HG02852 (cell line): ENCODE measurements around the gene FARP2.
"Not testable (repeated sequence)": the region's sequence is repeated elsewhere in the genome, so short reads cannot be mapped to it uniquely, and the experiment has no call there.

Experiments
- ATAC-seq: cut with Tn5 transposase; IDR thresholded peaks from one replicate; pipeline ENCODE4 v1.9.1; 2021; ENCODE audit warnings: mild to moderate bottlenecking, moderate library complexity; ENCODE audit not compliant: unreplicated experiment

The FARP2 gene

DNA sequence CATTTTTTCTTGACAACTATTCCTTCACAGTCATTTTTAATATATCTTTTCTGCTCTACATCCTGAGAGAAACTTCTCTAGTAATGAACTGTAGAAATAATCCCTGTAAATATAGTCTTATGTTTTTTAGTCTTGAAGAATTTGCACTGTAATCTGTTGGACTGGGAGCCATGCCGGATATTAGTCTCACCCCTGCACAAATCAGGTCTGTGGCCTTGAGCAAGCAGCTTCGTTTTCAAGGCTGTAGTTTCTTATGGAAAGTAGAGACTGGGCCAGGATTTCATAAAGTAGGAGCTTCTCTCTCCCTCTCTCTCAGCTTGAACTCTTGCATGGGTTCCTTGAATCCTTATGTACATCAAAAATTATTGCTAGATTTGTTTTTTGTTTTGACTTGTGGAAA, 8.7 kb downstream of the FARP2 start:
- ATAC-seq: no peak

DNA sequence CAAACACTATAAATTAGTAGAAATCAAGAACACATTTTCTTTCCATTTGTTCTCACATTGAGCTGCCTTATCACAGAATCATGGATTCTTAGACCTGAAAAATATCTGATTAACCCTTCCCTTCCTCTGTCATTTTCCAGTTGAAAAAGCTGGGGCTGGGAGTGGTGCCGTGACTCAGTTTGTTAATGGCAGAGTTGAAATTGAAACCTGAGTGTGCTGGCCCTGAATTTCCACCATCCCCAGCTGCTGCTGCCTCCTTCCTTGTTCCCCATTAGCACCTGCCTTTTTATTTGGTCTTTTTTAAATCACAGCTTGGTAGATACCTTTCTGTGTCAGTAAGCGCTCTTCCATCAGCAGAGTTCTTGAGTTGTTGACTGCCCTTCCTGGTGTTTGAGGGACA, 10.6 kb downstream of the FARP2 start:
- ATAC-seq: no peak

DNA sequence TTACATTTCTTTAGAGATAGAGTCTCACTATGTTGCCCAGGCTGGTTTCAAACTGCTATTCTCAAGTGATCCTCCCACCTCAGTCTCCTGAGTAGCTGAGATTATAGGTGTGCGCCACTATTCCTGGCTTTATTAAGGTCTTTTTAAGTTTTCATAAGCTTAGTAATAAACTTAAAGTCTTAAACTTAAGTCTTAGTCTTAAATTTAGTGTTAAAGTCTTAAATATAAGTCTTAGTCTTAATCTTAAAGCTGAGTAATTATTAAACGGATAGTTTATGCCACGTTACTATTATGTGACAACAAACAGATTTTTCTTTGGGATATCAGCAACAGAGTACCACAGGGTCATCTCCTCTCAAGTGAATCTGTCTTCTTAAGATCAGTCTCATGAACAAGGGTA, 12.6 kb downstream of the FARP2 start:
- no peak for ATAC-seq

DNA sequence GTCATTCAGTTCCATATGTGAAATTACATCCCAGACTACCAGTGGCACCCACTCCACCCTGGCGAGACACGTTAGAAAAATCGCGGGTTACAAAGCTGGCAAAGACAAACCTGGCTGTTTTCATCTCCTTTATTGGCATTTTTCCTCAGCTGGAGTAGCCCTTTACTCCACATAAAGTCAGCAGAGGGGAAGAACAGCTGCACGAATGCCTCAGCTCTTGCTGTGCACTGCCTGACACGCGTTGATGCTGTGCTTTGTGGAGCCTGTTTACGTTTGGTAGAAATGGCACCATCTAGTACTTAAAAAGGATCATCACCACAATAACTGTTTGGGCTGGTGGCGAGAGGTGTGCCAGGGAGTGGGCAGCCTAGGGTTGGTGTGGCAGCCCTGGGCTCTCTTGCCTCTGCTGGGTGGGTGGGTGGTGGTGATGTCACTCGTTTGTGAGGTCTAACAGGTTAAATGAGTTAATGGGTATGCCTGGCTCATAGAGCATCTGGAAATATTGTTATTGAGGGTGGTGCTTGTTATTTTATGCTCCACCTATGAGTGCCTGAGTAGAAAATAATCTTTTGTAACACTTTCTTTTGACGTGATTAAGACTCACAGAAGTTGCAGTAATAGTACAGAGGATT, 16.4 kb downstream of the FARP2 start:
- ATAC-seq: no peak

DNA sequence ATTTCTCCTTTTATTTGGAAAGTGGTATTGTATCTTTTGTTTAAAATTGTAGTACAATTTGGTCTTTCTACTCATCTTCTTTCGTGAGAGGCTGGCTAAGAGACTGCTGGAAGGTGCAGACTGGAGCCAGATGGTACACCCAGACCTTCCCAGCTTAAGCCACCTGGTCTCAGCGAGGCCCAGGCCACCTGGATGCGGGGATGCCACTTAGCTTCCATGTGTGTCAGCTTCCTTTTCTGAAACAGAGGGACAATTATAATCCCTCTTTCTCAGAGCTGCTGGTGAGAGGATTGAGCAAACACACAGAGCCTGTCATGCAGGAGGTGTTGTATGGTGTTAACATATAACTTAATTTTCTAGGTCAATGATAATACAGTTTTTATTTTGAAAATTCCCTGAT, 17.4 kb downstream of the FARP2 start:
- ATAC-seq: no peak

DNA sequence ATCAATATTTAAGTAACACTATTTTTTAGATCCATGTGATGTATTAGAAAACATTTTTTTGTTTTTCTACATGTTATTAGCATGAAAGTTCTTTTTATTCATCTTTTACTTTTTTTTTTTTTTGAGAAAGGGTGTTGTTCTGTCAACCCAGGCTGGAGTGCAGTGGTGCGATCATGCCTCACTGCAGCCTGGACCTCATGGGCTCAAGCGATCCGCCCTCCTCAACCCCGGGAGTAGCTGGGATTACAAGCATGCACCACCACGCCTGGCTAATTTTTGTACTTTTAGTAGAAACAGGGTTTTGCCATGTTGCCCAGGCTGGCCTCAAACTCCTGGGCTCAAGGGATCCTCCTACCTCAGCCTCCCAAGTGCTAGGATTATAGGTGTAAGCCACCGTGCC, 17.8 kb downstream of the FARP2 start:
- not testable (repeated sequence) for ATAC-seq

DNA sequence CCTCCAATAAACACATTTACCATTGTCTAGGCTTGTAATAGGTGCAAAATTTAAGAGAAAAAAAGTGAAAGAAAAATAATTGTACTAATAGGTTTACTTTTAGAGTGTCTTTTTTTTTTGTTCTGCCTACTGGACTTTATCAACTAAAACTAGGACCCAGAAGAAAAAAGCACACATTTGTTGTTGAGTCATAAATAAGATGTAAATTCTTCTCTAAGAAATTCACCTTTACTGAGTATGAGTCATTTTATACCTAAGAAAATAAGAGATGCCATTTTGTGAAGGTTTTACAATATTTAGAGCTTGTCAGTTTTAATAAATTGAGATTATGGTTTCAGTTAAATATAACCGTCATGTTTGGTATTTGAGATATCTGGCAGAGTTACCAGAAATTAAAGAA, 19.2 kb downstream of the FARP2 start:
- ATAC-seq: no peak

DNA sequence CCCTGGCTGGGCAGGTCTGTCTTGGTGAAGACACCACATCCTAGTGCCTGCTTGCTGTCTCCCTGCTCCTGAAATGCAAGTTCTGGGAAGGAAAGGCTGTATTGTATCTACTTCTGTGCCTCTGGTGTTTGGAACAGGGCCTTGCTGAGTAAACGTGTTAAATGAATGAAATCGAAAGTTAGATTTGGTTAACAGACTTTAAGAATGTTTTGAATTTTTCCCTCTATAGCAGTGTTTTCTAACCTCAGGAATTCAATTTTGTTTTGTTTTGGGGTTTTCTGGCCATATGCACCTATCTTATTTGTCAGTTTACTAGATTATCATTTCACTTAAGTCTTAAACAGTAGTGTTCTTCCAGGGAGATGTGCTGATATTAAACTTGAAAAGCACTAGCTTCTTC, 20.7 kb downstream of the FARP2 start:
- ATAC-seq: no peak

DNA sequence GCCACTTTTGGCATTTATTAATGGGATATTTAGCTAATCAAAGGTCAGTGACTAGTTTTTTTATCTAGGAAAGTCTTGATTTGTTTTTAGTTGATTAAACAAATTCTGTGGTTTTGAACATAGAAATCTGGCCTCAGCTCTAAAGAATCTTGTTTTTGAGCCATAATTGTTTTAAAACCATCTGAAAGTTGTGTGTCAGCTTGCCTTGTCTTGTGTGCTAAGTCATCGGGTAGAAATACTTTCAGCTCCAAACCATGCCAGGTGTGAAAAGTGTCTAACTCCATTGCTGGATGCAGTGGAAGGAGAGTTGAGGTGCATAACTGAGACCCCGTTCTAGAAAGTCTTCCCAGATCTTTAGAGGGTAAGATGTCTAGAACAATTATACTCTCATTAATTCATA, 22.7 kb downstream of the FARP2 start:
- no peak for ATAC-seq

DNA sequence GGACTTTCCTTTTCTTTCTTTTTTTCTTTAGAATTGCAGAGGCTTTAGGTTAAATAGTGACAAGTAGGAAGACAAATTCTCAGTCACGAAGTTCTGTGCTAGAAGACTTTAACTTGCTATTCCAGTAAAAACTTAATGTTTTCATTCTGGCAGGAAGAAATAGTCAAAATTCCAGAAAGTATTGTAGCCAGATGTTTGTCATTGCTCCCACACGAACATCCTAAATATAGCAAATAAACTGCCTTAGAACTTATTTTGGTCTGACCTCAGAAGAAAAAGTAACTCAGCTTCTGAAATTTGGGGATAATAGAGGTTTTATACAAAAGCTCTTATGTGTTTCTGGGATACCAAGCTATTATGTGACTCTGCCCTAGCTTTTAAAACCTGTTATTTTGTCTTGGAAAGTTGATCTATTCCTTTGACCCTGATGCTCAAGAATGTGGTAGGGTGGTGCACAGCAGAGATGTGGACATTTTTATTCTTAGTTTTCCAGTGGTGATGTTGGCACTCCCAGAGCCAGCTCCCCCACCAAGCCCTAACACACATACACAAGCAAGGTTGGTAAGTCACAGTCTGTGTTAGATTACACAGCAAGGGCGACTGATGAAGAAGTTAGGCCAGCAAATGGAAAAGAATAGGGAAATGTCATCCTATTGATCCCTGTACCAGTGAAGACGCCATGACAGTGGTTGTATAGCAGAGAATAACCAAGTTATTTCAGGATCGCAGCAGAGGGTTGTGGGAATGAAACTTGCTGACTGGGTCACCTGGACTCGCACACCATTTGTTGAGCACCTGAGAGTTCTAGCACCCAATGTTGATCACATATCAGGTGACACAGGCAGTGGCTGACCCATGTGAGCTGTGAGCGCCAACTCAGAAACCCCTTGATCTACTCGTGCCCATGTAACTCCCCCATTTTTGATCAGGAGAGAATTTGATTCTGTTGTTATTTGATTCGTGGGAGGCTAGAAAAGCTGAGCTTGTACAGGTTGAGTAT, 23.7 kb downstream of the FARP2 start:
- no peak for ATAC-seq

DNA sequence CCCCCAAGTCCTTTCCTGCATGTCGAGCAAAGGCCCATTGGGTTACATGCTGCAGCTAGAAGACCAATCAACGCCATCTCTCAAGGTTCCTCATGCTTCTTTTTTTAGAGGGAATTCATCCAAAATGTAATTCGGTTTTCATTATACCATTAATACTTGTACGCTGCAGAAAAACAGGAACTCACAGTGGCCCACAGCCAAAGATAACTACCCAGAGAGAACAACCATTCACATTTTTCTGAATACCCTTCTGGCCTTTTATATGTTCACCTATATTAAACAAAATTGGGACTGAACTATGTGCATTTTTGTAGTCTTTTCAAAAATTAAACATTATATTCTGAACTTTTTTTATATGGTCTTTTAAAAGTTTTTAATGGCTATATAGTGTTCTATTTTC, 25.8 kb downstream of the FARP2 start:
- ATAC-seq: no peak

DNA sequence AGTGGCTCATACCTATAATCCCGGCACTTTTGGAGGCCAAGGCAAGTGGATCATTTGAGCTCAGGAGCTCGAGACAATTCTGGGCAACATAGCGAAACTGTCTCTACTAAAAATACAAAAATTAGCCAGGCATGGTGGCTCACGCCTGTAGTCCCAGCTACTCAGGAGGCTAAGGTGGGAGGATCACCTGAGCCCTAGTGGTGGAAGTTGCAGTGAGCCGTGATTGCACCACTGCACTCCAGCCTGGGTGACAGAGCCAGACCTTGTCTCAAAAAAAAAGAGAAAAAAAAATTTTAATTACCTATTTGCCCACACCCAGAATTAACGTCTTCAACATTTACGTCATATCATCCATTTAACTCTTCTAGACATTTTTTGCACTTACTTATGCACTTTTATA, 29.4 kb downstream of the FARP2 start:
- ATAC-seq: not testable (repeated sequence)

DNA sequence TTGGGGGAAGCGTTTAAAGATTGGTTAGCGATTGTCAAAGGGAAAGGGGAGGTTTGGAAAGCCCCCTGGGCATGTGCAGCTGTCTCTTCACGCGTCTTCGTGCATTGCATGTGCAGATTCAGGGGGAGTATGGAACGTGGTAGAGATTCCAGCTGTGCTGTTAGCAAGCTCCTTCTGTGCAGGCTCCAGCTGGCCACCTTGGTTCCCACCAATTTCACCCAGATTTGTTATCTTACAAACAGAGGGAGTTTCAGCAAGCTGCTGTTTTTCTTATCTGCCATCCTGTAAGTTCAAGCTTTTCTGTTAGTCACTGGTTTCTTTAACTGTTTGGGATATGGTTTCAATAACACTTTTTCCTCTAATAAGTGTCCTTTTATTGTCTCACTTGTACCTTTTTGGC, 30.4 kb downstream of the FARP2 start:
- no peak for ATAC-seq

DNA sequence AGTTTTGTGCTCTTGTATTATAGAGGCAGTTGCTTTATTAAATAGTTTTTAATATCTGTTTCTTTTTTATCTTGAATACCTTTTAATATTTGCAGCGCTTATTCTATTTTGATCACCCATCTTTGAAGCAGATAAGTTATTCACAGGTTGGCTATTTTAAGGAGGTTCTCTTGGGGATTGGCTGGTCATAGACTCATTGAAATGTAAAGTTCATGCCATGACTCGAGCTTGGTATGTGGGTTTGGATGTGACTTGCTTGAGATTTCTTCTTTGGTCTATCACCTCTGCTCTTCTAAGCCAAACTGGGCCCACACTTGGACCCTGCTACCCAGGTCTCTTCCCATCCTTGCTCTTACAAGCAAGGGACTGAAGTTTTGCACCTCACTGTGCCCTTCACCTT, 33.6 kb downstream of the FARP2 start:
- ATAC-seq: no peak

DNA sequence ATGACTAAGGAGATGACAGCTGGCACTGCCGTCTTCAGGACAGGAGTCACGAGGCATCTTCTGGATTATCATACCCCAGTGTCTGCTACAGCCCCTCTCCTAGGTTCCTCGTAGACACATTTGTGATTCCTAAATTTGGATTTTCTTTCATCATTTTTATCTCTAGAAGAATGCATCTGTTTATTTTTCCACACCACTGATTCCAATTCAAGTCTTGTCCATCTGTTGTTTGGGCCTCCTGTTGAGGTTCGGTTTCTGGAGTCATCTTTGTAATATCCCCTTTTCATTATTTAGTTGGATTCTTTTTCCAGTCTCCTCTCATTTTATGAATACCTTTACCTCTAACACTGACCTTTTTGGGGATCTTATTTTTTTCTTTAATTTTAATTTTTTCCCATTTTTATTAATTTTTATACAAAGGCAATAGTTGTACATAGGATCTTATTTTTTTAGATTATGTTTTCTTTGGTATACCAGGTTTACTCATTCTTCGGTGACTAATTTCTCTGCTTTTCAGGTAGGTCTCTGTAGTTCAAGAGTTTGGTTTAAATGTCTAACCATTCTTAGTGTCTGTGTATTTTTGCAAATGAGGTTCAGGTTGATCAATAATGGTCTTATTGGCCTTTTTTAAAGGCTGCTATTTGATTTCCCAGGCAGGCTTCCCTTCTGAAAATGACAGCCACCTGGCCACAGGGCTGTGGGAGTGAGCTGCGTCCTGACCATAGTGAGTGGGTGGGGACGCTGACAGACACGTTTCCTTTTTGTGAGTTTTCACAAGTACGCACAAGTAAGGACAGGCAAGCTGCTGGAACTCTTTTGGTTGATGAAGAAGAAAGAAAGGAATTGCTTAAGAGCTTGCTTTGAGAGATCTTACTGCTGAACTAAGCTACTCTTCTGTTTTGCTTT, 34.5 kb downstream of the FARP2 start:
- no peak for ATAC-seq

DNA sequence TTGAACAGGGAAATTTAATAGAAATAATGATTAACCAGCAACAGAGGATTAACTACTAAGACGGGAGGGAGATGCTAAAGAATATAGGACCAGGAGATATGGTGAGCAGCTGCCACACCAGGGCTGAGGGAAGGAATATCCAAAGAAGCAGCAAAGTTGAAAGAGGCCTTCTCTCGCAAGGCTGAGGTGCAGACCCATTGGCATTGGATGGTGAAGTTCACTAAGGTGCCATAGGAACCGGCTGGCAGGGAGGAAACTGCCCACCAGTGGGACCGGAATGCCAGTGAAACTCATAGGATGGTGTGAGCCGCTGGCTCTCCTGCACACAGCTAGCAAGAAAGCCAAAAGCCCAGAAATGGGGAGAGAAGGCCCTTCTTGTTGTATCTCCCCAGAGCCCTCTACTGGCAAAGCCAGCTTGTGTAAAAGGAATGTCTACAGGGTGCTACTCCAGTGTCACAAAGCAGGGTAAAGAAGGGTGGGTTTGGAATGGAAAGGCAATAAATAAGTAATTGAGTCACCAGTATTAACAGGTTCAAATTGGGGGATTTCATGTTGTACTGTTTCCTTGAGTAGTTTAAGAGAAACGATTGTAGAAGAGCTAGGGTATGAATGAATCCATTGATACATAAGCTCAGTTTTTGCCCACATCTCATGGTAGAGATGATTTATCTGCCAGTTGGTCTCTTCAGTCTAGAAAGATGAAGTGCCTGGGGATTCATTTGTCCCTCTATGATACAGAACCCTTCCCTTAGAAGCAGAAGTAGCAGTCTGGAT, 36.0 kb downstream of the FARP2 start:
- ATAC-seq: no peak

DNA sequence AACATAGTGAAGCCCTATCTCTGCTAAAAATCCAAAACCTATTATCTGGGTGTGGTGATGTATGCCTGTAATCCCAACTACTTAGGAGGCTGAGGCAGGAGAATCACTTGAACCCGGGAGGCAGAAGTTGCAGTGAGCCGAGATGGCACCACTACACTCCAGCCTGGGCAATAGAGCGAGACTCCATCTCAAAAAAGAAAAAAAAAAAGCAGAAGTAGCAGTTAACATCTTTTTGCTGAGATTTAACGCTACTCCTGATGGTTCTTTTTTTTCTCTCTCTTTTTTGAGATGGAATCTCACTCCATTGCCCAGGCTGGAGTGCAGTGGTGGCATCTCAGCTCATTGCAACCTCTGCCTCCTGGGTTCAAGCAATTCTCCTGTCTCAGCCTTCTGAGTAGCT, 36.7 kb downstream of the FARP2 start:
- not testable (repeated sequence) for ATAC-seq

DNA sequence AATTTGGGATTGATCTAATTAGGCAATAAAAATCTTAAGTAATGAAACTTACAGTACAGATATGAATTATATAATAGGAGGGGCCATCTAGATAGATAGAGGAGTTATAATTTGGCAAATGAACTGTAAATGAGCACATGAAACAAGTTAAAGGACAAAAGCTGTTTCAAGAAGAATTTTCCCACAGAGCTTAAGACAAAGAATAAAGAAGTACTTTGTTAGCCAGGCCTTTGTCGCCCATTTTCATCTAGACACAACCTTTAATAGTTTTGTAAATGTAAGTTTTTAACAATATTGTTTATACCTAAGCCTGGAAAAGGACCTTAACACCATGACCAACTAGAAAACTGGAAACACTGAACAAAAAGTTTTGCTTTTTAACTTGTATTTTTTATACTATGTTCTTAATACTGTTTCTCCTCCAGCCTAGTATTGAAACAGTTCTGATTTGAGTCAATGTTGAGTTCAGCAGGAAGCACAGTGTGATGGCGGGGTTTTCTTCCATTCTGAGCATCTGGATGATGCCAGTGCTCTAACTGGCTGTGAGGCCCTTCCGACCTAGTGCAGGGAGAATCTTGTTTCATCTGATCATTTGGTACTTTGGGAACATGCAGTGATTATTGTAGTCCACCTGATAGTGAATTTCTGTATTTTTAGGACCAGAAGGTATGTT, 37.6 kb downstream of the FARP2 start:
- ATAC-seq: no peak

DNA sequence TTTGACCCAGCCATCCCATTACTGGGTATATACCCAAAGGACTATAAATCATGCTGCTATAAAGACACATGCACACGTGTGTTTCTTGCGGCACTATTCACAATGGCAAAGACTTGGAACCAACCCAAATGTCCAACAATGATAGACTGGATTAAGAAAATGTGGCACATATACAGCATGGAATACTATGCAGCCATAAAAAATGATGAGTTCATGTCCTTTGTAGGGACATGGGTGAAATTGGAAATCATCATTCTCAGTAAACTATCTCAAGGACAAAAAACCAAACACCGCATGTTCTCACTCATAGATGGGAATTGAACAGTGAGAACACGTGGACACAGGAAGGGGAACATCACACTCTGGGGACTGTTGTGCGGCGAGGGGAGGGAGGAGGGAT, 40.7 kb downstream of the FARP2 start:
- not testable (repeated sequence) for ATAC-seq
